GM06990 (cell line): ENCODE results near the gene P2RY2.

Experiments used
- DNase-seq: peaks from one replicate; pipeline ENCODE4 v3.0.0-alpha.2; 2011; ENCODE audit not compliant: insufficient read length; ENCODE audit errors: extremely low read depth
- H3K27me3 ChIP-seq: replicated peaks from 2 replicates; pipeline ENCODE4 v1.6.0; 2011; ENCODE audit warnings: low read length; ENCODE audit not compliant: control insufficient read depth, insufficient read depth
- H3K36me3 ChIP-seq: 2 replicates; pipeline ENCODE4 v1.5.1; 2011; ENCODE audit warnings: low read length; ENCODE audit not compliant: control insufficient read depth, insufficient read depth
- H3K4me3 ChIP-seq: replicated peaks from 2 replicates; pipeline ENCODE4 v1.5.1; 2011; ENCODE audit warnings: low read depth, mild to moderate bottlenecking, control low read depth, low read length
- CTCF ChIP-seq: IDR thresholded peaks from 2 replicates; pipeline ENCODE4 v1.5.1; 2011; ENCODE audit warnings: low read length, control low read depth, mild to moderate bottlenecking, inconsistent platforms; ENCODE audit not compliant: insufficient read depth, poor library complexity, severe bottlenecking

The P2RY2 gene

GRCh38 chr11:73236205-73236765 is 18.2 kb downstream of the P2RY2 start:
- no peak for TF ChIP-seq CTCF
- Histone ChIP-seq H3K27me3 (no peaks in the 10 kb centered on the region), H3K4me3 (no peak overlapping the region), H3K36me3 (no peaks in the 10 kb centered on the region)
- no peak for DNase-seq

- H3K27me3 ChIP-seq, result no peaks in the 10 kb centered on the region
- no peak for DNase-seq
- no peaks in the 10 kb centered on the region for H3K36me3 ChIP-seq
- TF ChIP-seq CTCF, result peak; percentile 66
- H3K4me3 ChIP-seq, result no peak overlapping the region
These were observed 18.8 kb downstream of the P2RY2 start for GRCh38 chr11:73236854-73237253.

- Histone ChIP-seq H3K27me3 (no peaks in the 10 kb centered on the region), H3K36me3 (no peaks in the 10 kb centered on the region), H3K4me3 (no peak overlapping the region)
- no peak for DNase-seq
- no peak for TF ChIP-seq CTCF
These were observed 19.6 kb downstream of the P2RY2 start for GRCh38 chr11:73237471-73238290.

- no peaks in the 10 kb centered on the region for H3K27me3 ChIP-seq
- H3K36me3 ChIP-seq, result no peaks in the 10 kb centered on the region
- no peak for DNase-seq
- TF ChIP-seq CTCF, result no peak
- H3K4me3 ChIP-seq, result no peak overlapping the region
These were observed 21.0 kb downstream of the P2RY2 start for GRCh38 chr11:73239111-73239521.

- TF ChIP-seq CTCF, result no peak
- Histone ChIP-seq H3K36me3 (no peaks in the 10 kb centered on the region), H3K27me3 (no peaks in the 10 kb centered on the region), H3K4me3 (no peak overlapping the region)
- DNase-seq, result no peak
These were observed 21.6 kb downstream of the P2RY2 start for GRCh38 chr11:73239571-73240189.
